Osteoblast (primary cell): ENCODE measurements around the gene SLC22A2. TPM values are rescaled to one million over a fixed set of nuclear protein-coding genes. Genes with fewer than 3 reads are reported as not detected.

Source experiments
- DNase-seq: peaks from one replicate; pipeline ENCODE4 v3.0.0; 2011; ENCODE audit warnings: low spot score, mixed read lengths; ENCODE audit not compliant: insufficient read length; ENCODE audit errors: missing footprints
- H2AFZ ChIP-seq: 2 replicates; pipeline ENCODE4 v1.6.0; 2011; ENCODE audit warnings: mild to moderate bottlenecking, low read length
- H3K27ac ChIP-seq: 2 replicates; pipeline ENCODE4 v1.5.1; 2011; ENCODE audit warnings: mild to moderate bottlenecking, low read depth, low read length, moderate library complexity
- H3K27me3 ChIP-seq: 2 replicates; pipeline ENCODE4 v1.6.0; 2012; ENCODE audit warnings: mild to moderate bottlenecking, control low read depth, inconsistent platforms, low read length, moderate library complexity; ENCODE audit not compliant: insufficient read depth
- H3K36me3 ChIP-seq: 2 replicates; pipeline ENCODE4 v1.5.1; 2011; ENCODE audit warnings: mild to moderate bottlenecking, low read length, control low read depth, moderate library complexity; ENCODE audit not compliant: insufficient read depth
- H3K4me1 ChIP-seq: 2 replicates; pipeline ENCODE4 v1.5.1; 2011; ENCODE audit warnings: mild to moderate bottlenecking, low read length, control low read depth, moderate library complexity; ENCODE audit not compliant: insufficient read depth
- H3K4me2 ChIP-seq: 2 replicates; pipeline ENCODE4 v1.6.0; 2011; ENCODE audit warnings: mild to moderate bottlenecking, low read length; ENCODE audit not compliant: insufficient read depth
- H3K4me3 ChIP-seq: fragments of 200-600 bp; sonication (generic); 3 replicates; pipeline ENCODE4 v1.5.1; 2012; ENCODE audit warnings: mild to moderate bottlenecking, low read length, inconsistent platforms; ENCODE audit not compliant: insufficient read depth
- H3K79me2 ChIP-seq: 2 replicates; pipeline ENCODE4 v1.6.0; 2012; ENCODE audit warnings: mild to moderate bottlenecking, low read length, control low read depth, inconsistent platforms; ENCODE audit not compliant: insufficient read depth
- H3K9me3 ChIP-seq: 2 replicates; pipeline ENCODE4 v1.5.1; 2011; ENCODE audit warnings: low read depth, low read length, control low read depth
- H4K20me1 ChIP-seq: 2 replicates; pipeline ENCODE4 v1.6.0; 2012; ENCODE audit warnings: mild to moderate bottlenecking, low read length, control low read depth; ENCODE audit not compliant: insufficient read depth
- total RNA-seq: library from RNA; depleted of rRNA; stranded (reverse); fragments of >200 nt; gene quantifications from 2 replicates; pipeline ENCODE4 v1.2.3, GENCODE V29; 2012
- TF ChIP-seq, protein P1 (sequence below): IDR thresholded peaks from 2 replicates; pipeline ENCODE4 v1.5.1; 2011; ENCODE audit warnings: mild to moderate bottlenecking, low read depth, low read length, moderate library complexity; ENCODE audit errors: extremely low read depth

The SLC22A2 gene
- total RNA-seq, 1 donor, result under 0.01 TPM

DNA sequence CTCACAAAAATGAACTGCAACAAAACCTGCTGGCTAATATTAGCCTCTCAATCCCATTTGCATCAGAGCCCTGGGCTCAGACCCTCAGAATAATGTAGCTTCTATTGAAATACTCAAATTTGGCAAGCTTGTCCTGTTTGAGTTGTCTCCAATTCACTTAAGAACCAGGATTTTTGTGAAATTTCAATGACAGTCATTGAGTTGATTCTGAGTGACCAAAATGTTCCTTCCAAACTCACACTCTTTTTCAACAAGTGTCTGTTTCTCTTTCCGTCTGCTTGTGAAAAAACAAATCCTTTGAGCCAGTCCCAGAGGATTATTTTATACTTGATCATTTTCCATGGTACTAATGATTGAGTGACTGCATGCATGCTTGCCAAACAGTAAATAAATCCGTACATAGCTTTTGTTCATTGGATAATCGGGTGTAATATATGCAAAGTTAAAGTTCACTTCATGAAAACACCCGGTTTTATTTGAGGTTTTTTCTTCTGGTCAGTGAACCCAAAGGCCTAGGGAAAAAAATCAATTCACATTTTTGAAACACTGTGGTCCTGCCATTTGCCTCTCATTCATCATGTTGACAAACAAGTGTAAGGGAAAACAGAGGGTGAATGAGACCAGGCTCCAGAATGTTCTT, 16.4 kb upstream of the SLC22A2 start:
- no peak overlapping the region for H2AFZ ChIP-seq
- H3K36me3 ChIP-seq, result no peaks in the 10 kb centered on the region
- no peak for DNase-seq
- H3K27me3 ChIP-seq, result no peaks in the 10 kb centered on the region
- no peaks in the 10 kb centered on the region for H3K9me3 ChIP-seq
- H4K20me1 ChIP-seq, result no peaks in the 10 kb centered on the region
- H3K4me3 ChIP-seq, result no peak overlapping the region
- H3K4me1 ChIP-seq, result no peaks in the 10 kb centered on the region
- no peak overlapping the region for H3K27ac ChIP-seq
- no peaks in the 10 kb centered on the region for H3K79me2 ChIP-seq
- no peak overlapping the region for H3K4me2 ChIP-seq
- TF ChIP-seq, protein P1, sequence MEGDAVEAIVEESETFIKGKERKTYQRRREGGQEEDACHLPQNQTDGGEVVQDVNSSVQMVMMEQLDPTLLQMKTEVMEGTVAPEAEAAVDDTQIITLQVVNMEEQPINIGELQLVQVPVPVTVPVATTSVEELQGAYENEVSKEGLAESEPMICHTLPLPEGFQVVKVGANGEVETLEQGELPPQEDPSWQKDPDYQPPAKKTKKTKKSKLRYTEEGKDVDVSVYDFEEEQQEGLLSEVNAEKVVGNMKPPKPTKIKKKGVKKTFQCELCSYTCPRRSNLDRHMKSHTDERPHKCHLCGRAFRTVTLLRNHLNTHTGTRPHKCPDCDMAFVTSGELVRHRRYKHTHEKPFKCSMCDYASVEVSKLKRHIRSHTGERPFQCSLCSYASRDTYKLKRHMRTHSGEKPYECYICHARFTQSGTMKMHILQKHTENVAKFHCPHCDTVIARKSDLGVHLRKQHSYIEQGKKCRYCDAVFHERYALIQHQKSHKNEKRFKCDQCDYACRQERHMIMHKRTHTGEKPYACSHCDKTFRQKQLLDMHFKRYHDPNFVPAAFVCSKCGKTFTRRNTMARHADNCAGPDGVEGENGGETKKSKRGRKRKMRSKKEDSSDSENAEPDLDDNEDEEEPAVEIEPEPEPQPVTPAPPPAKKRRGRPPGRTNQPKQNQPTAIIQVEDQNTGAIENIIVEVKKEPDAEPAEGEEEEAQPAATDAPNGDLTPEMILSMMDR, result no peak

DNA sequence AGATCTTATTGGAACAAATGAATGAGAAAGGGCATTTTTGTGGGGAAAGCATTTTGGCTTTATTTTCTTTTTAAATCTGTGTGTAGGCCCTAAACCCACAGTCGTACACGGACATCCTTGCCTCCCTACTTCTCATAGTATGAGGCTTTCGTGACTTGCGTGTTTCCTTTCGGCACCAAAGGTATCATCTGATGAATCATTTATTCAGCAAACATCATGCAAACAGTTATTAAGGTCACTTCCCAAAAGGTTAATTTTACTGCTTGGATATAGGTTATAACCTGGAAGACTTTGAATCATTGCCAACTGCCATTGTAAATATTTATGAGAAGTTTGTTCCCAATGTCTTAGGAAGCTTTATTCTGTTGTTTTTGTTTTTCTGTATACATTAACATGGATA, 15.1 kb upstream of the SLC22A2 start:
- no peak overlapping the region for H3K4me2 ChIP-seq
- no peaks in the 10 kb centered on the region for H4K20me1 ChIP-seq
- H3K79me2 ChIP-seq, result no peaks in the 10 kb centered on the region
- no peak overlapping the region for H3K27ac ChIP-seq
- H3K36me3 ChIP-seq, result no peaks in the 10 kb centered on the region
- no peak overlapping the region for H3K4me3 ChIP-seq
- no peaks in the 10 kb centered on the region for H3K4me1 ChIP-seq
- no peak overlapping the region for H2AFZ ChIP-seq
- no peaks in the 10 kb centered on the region for H3K27me3 ChIP-seq
- TF ChIP-seq, protein P1, result no peak
- DNase-seq, result no peak
- no peaks in the 10 kb centered on the region for H3K9me3 ChIP-seq

DNA sequence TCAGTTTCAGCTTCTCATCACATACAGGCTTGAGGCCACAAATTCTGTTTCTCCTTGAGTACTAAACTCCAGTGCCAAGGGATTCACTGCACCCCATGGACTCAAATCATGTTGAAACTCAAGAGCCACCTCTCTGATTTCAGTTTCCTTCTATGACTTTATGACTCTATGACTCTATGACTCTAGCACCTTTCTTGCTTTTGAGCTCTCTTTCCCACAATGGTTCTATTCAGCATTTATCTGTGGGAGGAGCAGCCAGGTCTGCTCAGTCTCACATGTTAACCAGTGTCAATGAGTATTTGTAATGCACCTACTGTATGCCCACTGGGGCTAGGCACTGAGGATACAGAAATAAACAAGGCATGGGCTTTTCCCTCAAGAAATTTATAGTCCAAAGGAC, 14.6 kb upstream of the SLC22A2 start:
- Histone ChIP-seq H3K4me3 (no peak overlapping the region), H3K4me2 (no peak overlapping the region), H2AFZ (no peak overlapping the region), H3K27me3 (no peaks in the 10 kb centered on the region), H3K79me2 (no peaks in the 10 kb centered on the region), H3K36me3 (no peaks in the 10 kb centered on the region), H3K4me1 (no peaks in the 10 kb centered on the region), H3K27ac (no peak overlapping the region), H3K9me3 (no peaks in the 10 kb centered on the region), H4K20me1 (no peaks in the 10 kb centered on the region)
- DNase-seq, result no peak
- TF ChIP-seq, protein P1, result no peak

GRCh38 chr6:160272707-160273106, 14.1 kb upstream of the SLC22A2 start:
- Histone ChIP-seq H3K9me3 (no peaks in the 10 kb centered on the region), H4K20me1 (no peaks in the 10 kb centered on the region), H3K36me3 (no peaks in the 10 kb centered on the region), H3K4me2 (no peak overlapping the region), H3K4me1 (no peaks in the 10 kb centered on the region), H3K27ac (no peak overlapping the region), H3K4me3 (no peak overlapping the region), H2AFZ (no peak overlapping the region), H3K27me3 (no peaks in the 10 kb centered on the region), H3K79me2 (no peaks in the 10 kb centered on the region)
- DNase-seq, result no peak
- TF ChIP-seq, protein P1, result no peak
